ENCODE measurements around the gene EXOC6B. TPM values are rescaled to one million over a fixed set of nuclear protein-coding genes. Genes with fewer than 3 reads are reported as not detected.

EXOC6B gene
- total RNA-seq, 1 experiment from 2014 or later = 18.5 TPM

DNA sequence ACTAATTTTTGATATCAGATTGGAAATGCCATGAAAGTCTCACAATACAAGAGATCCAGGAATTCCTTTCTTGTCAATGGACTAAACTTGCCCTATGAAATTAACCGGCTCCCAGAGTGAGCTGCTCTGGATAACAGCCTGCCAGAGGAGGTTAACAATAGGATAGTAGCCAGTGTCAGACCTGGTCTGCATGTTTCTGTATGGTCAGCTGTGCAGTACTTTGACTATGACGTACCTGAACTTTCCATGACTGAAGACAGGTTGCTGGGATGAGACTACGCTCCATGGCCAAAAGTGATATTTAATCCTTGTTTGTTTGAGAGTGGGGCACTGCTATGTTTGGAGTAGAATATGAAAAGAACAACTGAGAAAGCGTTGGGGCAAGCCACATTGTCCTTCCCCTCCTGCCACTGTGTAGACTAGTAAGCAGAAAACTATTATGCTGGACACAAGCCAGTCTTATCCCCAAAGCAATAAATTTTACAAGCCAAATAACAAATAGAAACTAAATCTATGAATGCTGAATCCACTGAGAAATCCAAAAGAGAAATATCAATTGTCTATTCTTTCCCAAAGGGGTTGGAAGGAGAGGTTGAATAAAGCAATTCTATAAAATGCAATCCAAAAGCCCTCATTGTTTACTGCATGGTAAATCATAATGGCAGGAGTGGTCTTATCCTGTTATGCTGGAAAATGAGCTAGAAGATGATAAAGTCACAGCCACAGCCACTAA, 562.6 kb downstream of the EXOC6B start:
- no peak for DNase-seq (ENCODE audit: low read depth)
- in situ Hi-C loops (cut with HindIII; ENCODE audit: low pct_unique_long_range_greater_than_20kb, low sequenced_read_pairs) = no loop called here

DNA sequence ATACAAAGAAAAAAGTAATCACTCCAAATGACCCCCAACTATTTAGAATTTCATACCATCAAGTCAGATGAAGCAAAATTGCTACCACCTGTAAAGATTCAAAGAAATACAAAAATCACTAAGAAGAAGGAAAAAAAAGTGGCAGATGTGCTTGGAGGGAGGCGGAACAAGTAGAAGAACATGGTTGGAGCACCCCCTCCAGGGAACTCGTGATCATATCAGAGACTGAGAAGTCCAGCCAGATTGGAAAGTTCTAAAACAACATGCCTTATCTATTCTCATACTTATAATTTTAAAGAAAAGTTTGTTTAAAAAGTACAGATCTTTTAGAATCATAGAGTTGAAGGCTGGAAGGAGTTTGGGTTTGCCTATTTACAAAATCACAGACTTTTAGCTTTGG, 564.8 kb downstream of the EXOC6B start:
- no peak for DNase-seq (ENCODE audit: low read depth)
- in situ Hi-C loops (cut with HindIII; ENCODE audit: low pct_unique_long_range_greater_than_20kb, low sequenced_read_pairs) = no loop called here

DNA sequence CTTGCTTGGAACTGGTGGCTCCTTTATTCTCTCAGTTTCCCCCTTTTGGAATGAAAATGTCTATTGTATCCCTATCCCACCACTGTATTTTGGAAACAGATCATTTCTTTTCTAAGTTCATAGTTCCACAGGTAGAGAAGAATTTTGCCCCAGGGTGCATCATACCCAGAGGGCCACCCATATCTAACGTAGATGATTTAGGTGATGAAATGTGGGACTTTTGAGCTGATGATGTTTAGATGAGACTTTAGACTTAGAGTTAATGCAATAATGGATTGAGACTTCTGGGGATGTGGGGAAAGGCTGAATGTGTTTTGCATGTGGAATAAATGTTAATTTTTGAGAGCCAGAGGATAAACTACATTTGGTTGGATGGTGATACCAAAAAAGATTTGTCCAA, 570.3 kb downstream of the EXOC6B start:
- in situ Hi-C loops (cut with HindIII; ENCODE audit: low pct_unique_long_range_greater_than_20kb, low sequenced_read_pairs) = no loop called here
- no peak for DNase-seq (ENCODE audit: low read depth)

DNA sequence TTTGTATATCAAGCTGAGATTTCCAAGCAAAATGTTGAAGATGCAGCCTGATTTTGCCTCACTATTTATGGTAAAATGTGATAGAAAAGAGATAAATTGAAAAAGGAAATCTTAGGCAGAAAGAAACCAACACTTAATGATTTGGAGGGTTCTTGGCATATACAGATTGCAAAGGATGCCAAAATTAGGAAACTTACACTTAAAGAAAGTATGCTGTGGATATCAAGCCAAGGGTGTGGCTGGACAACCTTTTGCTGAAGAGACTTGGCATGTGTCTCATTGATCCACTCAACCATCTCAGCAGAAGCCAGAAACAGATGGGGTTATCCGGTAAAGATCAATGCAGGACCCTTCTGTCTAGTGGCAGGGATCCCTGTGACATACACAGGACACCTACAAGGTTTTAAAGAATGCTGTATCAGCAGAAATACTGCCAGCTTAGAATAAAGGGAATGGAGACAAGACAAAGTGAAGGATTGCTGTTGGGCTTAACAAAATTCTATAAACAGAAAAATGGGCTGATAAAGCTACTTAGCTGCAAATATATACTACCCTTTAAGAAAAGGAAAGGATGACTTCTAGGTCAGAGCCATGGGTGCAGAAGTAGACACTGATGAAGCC, 570.9 kb downstream of the EXOC6B start:
- no peak for DNase-seq (ENCODE audit: low read depth)
- in situ Hi-C loops (cut with HindIII; ENCODE audit: low pct_unique_long_range_greater_than_20kb, low sequenced_read_pairs) = no loop called here

DNA sequence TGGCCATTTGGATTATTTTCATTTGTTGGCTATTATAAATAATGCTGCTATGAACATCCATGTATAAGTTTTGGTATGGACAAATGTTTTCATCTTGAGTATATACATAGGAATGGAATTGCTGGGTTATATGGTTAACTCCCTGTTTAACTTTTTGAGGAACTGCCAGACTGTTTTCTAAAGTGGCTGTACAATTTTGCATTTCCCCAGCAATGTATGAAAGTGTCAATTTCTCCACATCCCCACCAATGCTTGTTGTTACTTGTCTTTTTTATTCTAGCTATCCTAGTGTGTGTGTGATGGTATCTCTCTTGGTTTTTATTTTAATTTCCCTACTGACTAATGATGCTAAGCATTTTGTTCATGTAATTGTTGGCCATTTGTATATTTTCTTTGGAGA, 587.5 kb downstream of the EXOC6B start:
- in situ Hi-C loops (cut with HindIII; ENCODE audit: low pct_unique_long_range_greater_than_20kb, low sequenced_read_pairs) = no loop called here
- DNase-seq (ENCODE audit: low read depth) = no peak

DNA sequence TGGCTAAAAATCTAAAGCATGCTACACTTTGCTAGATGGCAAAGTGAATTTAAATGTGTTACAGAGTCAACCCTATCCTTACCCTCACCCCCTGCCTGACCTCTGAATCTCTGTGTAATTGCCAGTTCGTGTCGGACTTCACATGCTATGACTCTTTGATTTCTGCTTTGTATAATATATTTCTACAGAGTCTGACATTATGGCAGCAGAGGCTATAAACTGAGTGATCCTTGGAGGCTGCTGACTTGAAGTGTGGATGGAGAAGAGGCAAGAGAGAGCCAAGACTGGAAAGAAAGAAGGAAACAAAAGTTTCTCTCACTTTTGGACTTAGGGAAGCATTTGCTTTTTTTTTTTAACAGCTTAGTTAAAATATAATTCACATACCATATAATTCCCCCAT, 588.3 kb downstream of the EXOC6B start:
- in situ Hi-C loops (cut with HindIII; ENCODE audit: low pct_unique_long_range_greater_than_20kb, low sequenced_read_pairs) = no loop called here
- no peak for DNase-seq (ENCODE audit: low read depth)

DNA sequence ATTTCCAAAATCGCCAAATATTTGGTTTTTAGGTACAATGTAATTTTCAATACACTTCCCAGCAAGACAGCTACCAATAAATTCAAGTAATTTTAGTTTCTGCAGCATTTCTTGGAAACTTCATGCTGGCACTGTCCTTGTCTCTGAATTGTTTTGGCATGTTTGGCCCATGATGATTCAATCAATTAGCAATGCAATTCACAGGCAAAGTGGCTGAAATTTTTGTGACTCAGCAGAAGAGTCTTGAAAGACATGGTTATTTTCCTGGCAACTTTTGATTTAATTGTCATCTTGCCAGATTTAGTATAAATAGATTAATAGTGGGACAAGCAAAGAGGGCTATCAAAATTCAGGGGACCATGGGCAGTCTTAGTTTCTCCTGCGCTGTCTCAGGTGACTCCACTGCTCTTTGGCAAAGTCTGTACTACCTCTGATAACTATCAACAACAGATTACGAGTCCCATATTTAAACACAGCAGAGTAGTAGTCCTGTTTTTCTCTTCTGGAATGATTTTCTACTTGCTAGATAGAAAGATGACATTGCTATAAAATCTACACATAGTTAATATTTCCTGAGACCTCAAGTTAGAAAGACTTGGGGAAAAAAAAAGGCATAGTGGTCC, 589.3 kb downstream of the EXOC6B start:
- DNase-seq (ENCODE audit: low read depth) = peak; percentile 36
- in situ Hi-C loops (cut with HindIII; ENCODE audit: low pct_unique_long_range_greater_than_20kb, low sequenced_read_pairs) = no loop called here

DNA sequence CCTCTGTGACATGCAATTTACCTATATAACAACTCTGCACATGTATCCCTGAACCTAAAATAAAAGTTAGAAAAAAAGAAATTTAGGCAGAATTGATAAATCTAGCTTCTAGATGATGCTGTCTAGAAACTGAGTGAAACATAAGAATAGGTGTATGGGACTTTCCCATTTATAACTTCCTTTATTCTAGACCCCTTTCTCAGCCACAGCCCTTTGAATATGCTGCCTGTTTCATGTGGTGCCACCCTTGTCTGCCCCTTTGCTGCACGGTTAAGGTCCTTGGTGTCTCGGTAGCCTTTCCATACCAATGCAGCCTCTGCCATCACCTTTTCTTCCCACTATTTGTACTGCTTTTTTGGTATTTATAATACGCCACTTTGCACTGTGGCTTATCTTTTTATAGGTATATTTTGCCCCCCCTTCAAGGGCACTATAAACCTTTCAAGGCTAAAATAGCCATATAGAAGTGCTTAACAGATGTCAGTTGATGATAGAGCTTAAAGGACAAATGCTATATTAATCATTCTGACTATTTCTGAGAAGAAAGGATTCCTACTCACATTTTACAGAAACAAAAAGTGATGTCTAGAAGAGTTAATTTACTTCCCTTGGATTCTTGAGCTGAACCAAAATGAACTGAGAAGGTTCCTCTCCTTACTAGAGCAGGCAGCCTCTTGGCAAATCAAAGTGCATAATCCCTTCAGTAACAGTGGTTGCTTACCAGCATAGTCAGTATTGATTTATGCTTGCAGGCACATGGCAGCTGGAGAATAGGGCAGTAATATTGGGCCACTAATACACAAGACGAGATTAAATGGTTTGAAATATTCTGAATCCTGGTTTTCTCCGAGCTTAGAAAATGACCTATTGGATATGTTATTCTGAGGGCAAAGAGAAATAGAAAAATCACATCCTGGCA, 590.1 kb downstream of the EXOC6B start:
- in situ Hi-C loops (cut with HindIII; ENCODE audit: low pct_unique_long_range_greater_than_20kb, low sequenced_read_pairs) = no loop called here

DNA sequence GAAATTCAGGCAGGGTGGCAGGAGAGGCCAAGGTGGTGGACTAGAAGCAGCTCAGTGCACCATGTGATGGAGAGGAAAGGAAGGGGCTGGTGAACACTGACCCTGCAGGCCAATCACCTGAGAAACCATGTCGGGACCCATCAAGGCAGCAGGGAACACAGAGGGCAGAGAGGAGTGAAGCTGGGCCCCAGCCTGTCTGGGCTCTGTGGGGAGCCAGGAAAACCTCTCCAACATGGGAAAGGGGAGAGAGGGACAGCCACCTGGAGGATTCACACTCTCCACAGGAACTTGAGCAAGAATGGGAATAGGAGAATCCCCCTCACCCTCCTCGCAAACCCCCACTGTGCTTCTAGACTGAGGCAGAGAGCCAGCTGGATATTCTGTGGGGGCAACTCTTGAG, 592.6 kb downstream of the EXOC6B start:
- in situ Hi-C loops (cut with HindIII; ENCODE audit: low pct_unique_long_range_greater_than_20kb, low sequenced_read_pairs) = no loop called here
- no peak for DNase-seq (ENCODE audit: low read depth)

More for the DNA sequence above, 590.1 kb downstream of the EXOC6B start:
- no peak for DNase-seq (ENCODE audit: low read depth)

DNA sequence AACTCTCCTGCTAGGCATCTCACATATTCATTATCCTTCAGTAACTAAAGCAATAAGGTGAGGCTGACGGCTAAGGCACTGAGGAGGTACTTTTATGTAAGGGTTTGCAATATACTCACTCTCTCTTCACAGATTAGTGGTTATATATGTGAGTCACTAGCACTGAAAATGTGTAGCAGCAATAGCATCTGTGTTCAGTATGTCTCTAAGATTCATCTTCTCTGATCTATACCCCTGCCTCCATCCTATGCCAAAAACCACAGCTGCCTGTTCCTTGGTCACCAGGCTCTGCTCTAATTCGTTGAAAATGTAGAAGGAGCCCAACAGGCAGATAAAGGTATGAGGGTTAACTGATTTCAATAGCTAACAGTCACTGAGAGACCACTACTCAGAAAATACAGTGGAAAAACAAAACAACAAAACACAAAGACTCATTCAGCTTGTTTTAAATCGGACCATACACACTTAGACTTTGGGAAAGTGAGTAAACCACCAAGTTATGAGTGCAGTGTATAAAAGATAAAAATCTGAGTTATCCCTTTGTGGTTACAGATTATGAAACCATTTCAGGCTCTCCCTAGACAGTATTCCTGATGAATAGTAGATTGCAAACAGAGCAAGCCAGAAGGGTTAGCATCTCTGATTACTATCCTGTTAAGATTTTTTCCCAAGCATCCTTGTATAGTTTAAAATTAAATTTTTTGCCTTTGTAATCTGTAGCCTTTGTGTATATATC, 602.8 kb downstream of the EXOC6B start:
- in situ Hi-C loops (cut with HindIII; ENCODE audit: low pct_unique_long_range_greater_than_20kb, low sequenced_read_pairs) = no loop called here
- no peak for DNase-seq (ENCODE audit: low read depth)

DNA sequence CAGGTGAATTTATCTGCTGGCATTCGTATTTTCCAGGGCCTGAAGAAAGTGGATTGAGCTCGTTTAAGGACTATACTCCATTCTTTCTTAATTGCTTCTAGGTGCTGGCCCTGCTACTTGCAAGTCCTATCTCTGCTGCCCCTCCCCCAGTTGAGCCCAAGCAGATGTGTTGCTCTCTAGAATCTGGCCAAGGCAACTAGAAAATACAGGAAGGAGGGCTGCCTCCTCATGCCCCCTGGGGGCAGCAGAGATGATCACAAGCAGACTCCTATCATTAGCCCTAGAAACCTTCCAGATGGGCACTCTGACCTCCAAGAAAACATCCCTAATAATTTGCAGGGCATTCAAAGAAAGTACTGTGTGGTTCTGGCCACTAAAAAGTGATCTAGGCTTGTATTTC, 605.7 kb downstream of the EXOC6B start:
- DNase-seq (ENCODE audit: low read depth) = no peak
- in situ Hi-C loops (cut with HindIII; ENCODE audit: low pct_unique_long_range_greater_than_20kb, low sequenced_read_pairs) = no loop called here

DNA sequence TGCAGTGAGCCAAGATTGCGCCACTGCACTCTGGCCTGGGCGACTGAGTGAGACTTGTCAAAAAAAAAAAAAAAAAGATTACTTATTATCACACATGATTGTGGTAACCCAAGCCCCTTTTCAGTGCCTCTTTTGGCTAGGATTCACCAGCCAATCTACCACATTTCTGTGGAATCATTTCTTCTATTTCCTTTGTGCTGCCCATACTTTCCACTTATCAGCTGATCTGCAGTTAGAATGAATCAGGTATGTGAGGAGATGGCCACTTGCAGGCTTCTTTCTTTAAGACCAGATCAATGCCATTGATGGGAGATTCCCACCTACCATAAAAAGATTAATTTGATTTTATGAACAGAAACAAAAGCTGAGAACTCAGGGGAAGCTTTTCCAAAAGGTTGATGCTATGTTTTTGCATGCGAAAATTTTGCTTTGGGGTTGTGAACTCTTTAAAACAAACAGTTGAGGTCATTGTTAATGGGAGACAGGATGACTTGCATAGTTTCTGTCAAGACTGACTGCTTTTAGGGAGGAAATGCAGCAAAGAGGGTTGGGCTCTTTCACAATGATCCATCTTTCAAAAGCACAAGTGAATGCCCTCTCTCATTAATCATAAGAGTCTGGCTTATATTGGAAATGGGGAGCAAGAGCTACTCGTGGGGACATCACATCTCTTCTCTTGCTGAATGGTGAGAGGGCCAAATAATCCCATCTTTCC, 611.2 kb downstream of the EXOC6B start:
- DNase-seq (ENCODE audit: low read depth) = peak; percentile 88
- in situ Hi-C loops (cut with HindIII; ENCODE audit: low pct_unique_long_range_greater_than_20kb, low sequenced_read_pairs) = no loop called here

DNA sequence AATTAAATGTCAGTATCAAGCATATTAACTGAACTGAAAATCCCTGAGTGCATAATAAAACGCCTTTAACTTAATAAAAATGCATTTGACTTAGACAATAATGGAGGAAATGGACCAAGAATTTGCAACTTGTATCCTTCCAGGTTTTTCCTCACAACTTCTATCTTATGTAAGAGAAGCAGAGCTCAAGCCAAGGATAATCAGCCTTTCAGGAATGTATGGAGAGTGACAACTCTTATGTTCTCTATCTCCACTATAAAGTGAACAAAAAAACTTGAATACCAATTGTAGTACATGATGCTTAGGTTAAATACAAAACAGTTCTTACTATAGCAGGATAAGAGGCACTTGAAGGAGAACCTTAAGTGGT, 613.4 kb downstream of the EXOC6B start:
- DNase-seq (ENCODE audit: low read depth) = no peak
- in situ Hi-C loops (cut with HindIII; ENCODE audit: low pct_unique_long_range_greater_than_20kb, low sequenced_read_pairs) = no loop called here

DNA sequence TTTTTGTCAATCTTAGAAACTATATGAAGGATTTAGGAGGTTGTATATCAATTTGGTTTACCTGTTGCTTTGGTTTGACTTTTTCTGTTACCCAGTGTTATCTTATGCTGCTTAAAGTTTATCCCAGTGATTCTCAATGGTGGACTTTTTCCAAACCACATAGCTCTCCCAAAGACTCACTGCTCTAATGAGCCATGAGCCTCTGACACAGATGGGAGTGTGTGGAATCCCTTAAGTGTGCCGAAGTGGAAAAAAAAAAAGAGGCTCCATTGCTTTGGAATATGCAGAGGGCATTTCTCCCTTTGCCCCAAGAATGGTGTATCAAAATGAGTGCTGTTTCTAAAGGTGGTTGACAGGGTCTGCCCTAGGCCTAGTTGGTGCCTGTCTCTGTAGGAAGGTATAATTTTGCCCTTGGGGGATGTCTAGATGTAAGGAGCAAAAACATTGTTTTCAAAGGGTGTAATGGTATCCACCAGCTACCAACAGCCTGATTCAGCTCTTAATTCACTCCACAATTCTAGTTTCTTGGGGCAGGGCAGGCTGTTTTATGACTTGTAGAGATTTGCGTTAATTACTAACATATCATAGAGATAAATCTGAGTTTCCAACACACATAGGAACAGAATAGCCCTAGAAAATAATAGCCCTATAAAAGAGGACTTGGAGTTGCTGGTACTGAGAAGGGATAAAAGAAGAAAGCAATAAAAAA, 613.9 kb downstream of the EXOC6B start:
- in situ Hi-C loops (cut with HindIII; ENCODE audit: low pct_unique_long_range_greater_than_20kb, low sequenced_read_pairs) = no loop called here
- peak; percentile 78 for DNase-seq (ENCODE audit: low read depth)

DNA sequence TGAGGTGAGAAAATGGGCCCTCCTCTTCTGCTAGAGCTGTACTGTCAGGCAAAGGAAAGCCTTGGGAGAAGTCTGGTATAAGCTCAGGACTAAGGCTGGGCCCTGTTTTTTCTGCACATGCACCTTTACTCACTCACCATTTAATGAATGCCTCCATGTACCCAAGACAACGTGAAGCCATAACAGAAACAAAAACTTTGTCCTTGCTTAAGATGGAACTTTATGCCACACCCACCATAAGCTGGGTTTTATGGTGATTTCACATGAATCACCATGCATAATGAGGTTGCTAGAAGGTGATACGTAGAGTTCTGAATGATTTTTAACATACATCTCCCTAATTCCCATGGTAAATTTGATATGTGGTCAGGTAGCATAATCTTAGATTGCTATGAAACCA, 614.5 kb downstream of the EXOC6B start:
- DNase-seq (ENCODE audit: low read depth) = peak; percentile 82
- in situ Hi-C loops (cut with HindIII; ENCODE audit: low pct_unique_long_range_greater_than_20kb, low sequenced_read_pairs) = no loop called here

DNA sequence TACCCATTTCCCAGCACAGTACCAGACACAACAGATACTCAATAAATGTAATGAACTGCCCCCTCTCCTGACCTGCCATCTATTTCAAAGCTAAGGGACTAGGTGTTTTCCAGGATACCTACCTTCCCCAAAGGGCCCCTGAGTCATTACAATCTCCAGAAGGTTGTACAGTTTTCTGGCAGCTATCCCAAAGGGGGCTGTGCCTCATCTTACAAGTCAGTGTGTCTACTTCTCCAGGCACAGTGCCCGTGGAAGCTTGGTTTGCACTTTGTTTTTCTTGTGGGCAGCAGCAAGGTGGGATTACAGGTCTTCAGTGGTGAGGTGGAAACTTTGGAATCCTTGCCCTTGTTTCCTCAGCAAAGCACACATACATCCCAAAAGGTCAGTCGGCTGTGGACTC, 615.4 kb downstream of the EXOC6B start:
- in situ Hi-C loops (cut with HindIII; ENCODE audit: low pct_unique_long_range_greater_than_20kb, low sequenced_read_pairs) = no loop called here
- peak; percentile 72 for DNase-seq (ENCODE audit: low read depth)

DNA sequence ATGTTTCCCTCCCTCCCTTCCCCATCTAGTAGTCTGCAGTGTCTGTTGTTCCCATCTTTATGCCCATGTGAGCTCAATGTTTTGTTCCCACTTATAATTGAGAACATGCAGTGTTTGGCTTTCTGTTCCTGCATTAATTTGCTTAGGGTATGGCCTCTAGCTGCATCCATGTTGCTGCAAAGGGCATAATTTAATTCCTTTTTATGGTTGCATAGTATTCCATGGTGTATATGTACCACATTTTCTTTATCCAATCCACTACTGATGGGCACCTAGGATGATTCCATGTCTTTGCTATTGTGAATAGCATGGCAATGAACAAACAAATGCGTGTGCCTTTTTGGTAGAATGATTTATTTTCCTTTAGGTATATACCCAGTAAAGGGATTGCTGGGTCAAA, 617.6 kb downstream of the EXOC6B start:
- DNase-seq (ENCODE audit: low read depth) = no peak
- in situ Hi-C loops (cut with HindIII; ENCODE audit: low pct_unique_long_range_greater_than_20kb, low sequenced_read_pairs) = no loop called here

All from Caki2 (cell line).